GM21381 (cell line): ENCODE measurements around the gene RC3H1.
A peak's percentile ranks its signal among the peaks of the same experiment; 100 is the strongest.
"Not testable (repeated sequence)": the region's sequence is repeated elsewhere in the genome, so short reads cannot be mapped to it uniquely, and the experiment has no call there.

ENCODE experiments used
- ATAC-seq: cut with Tn5 transposase; IDR thresholded peaks from one replicate; pipeline ENCODE4 v1.9.1; 2021; ENCODE audit warnings: mild to moderate bottlenecking, moderate library complexity; ENCODE audit not compliant: unreplicated experiment

Gene RC3H1

DNA sequence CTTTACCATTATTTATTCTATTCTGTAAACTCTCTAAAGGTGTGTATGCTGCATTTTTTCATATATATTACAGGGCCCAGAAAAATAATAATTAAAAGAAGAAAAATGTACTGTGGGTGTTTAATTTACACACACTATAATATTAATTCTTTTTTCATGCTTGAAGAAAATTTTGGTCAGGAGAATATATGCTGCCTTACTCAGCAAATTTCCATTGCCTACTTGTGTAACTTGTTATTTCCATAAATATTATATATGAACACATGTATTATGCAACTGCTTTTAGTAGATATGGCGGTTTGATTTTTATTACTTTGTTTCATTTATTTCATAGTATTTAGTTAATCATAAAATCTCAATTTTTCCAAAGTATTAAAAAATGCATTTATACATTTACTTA is 58.7 kb downstream of the RC3H1 start:
- ATAC-seq = no peak

- no peak for ATAC-seq
Measured at GRCh38 chr1:173960625-173961024, 61.5 kb downstream of the RC3H1 start.

GRCh38 chr1:173954179-173954578 is 68.0 kb downstream of the RC3H1 start:
- no peak for ATAC-seq

- ATAC-seq = no peak
Measured at GRCh38 chr1:173948594-173948993, 73.6 kb downstream of the RC3H1 start.

GRCh38 chr1:173946380-173946921 is 75.7 kb downstream of the RC3H1 start:
- no peak for ATAC-seq

DNA sequence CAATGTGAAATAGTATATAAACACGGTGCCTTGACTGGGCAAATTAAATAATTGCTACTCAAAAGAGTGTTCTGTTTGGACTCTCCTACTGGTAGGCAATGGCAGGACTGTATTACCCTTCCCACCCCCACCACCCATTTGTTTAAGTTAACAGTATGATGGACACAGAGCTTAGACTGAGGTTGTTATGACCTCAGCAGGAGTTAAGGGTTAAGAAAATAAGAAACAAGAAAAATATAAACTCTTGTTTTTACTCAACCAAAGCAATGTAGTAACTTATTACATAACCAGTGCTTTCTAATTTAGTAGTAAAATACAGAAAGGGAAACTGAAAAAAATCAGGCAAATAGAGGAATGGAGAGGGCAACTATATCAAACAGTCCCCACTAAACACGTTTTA is 85.1 kb downstream of the RC3H1 start:
- peak; percentile 73 for ATAC-seq

GRCh38 chr1:173934440-173934839 is 87.7 kb downstream of the RC3H1 start:
- ATAC-seq = no peak

- not testable (repeated sequence) for ATAC-seq
Measured at GRCh38 chr1:173930541-173930940, 91.6 kb downstream of the RC3H1 start.

GRCh38 chr1:173925306-173926242 is 96.6 kb downstream of the RC3H1 start:
- no peak for ATAC-seq

DNA sequence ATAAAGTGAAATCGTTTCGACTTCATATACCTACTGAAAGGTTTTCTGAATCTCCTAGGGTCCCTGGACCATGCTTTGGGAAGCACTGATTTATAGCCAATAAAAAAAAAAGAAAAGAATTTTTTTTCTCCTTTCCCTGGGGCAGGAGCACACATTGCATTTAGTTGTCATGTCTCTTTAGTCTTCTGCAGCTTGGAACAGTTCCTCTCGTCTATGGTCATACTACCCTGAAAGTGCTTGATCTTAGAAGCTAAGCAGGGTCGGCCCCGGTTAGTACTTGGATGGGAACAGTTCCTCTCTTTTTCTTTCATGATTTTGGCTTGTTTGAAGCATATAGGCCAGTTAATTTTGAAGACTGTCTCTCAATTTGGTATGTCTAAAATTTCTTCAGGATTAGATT is 101.3 kb downstream of the RC3H1 start:
- no peak for ATAC-seq

DNA sequence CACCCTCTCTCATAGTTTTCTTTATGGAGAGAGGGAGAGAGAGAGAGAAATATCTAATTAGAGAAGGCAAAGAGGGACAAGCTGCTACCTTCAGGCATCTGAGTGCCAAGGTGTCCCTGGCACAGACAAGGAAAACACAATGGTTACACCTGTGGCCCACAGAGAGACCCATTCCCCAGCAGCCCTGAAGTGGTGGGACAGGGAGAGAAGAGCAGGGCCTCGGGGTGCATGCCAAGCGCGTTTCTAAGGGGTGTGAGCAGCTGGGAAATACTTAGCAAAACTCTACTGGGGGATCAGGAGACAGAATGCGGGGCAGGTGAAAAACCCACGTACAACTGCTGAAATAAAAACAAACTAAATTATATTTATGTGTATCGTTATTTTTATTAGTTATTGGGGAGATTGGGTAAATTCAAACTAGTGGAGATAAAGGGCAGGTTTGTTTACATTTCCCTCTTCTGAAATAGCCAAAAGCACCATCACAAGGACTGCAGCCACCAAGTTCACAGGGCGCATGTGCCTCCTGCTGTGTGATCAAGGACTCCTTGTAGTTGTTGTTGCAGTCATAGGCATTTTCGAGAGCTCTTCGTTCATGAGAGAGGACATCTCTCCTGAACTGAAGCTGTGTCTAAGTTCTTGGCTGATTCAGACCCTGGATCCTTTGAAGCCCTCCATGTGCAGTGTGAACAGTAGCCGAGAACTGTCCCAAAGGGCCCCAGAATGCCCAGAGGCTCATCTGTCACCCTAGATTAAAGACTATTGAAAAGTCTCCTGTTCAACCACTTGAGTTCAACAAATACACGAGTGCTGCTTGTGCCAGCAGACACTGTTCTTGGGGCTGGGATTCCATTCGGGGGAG is 104.3 kb downstream of the RC3H1 start:
- ATAC-seq = no peak

DNA sequence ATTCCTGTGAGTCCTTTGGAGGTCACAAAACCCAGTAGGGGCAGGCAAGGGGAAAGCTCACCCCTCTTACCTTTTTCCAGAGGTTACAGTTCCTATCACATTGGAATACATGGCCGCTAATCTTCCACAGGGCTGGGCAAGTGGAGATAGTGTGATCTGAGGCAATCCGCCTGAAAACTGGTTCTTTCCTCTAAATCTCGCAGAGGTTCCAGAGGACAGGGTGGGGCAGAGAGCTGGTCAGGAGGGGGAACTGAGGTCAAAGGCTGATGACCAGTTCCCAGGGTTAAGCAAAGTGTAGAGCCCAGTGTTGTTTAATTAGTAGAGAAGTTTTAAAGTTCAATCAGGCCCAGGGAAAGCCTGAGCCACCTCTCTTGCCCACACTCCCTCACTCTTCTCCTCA is 105.0 kb downstream of the RC3H1 start, which contains the start of gene SERPINC1:
Gene SERPINC1, minus strand, starts transcription at position 179 of the 400 bp plus-strand sequence. Its CDS starts 68 bp downstream, at position 111.
- ATAC-seq = no peak

DNA sequence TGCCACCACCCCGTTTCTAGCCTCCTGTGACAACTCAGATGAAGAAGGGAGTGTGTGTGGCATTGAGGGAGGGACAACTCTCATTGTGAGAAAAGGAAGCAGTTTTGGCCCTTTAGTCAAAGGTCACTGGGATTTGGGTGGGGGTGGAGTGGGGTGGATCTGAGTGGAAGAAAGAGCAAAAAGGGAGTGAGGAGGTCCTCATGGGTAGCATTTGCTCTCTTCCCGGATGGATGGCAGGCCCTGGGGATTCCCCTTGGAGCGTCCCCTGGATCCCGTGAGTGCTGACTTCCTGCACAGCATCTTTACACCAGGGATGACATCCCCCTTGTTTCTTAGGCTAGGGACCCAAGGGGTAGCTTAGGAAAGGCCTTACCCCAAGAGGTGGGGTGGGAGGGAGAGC is 105.5 kb downstream of the RC3H1 start:
- ATAC-seq = no peak

GRCh38 chr1:173915596-173915995 is 106.6 kb downstream of the RC3H1 start:
- ATAC-seq = no peak

GRCh38 chr1:173914366-173914871 is 107.7 kb downstream of the RC3H1 start:
- ATAC-seq = no peak

- no peak for ATAC-seq
Measured at GRCh38 chr1:173913111-173913510, 109.0 kb downstream of the RC3H1 start.

GRCh38 chr1:173903827-173904531 is 118.2 kb downstream of the RC3H1 start:
- no peak for ATAC-seq

GRCh38 chr1:173900992-173901391 is 121.2 kb downstream of the RC3H1 start:
- no peak for ATAC-seq

DNA sequence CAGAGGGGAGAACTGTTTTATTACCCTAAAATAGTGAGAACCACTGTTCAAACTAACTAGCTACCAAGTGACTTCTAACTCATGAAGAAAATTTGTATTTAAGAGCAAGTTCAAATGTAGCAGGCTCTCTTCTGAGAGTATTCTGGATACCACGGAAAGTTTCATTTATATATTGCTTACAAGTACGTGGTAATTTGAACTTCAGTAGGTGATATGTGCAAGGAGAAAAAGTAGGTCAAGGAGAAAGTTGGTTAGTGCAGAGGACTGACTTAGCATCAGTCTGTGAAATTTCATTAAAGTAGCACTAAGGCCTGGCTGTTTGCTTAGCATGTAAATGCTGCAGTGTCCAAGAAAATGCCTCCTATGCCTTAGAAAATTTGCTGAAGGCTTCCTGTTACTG is 121.7 kb downstream of the RC3H1 start:
- no peak for ATAC-seq

GRCh38 chr1:173894189-173894588 is 128.0 kb downstream of the RC3H1 start:
- ATAC-seq = no peak

DNA sequence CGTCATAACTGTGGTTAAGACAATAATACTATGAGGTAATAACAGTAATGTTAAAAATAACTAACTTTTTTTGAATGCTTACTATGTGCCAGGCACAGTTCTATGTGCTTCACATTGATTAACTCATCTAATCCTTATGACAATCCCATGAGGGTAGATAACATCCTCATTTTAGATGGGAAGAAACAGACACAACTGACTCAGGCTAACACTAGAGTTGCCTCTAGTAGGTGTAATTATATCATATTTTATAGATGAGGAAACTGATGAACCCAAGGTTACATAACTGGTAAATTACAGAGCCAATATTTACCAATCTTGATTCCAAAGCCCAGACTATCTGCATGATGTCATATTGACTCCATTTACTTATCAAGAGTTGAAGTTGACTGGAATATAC is 128.5 kb downstream of the RC3H1 start:
- ATAC-seq = no peak
